OCI-LY3 (cell line): Measurements from ENCODE around the gene ARHGEF28.

Experiments
- H2AFZ ChIP-seq: fragments of 200-600, 300-600 bp; shearing (Covaris generic); 2 replicates; pipeline ENCODE4 v1.6.0; 2014; ENCODE audit warnings: antibody characterized with exemption, low read depth, low read length
- H3K27ac ChIP-seq: fragments of 200-600, 300-600 bp; sonication (generic); 2 replicates; pipeline ENCODE4 v1.5.1; 2014; ENCODE audit warnings: mild to moderate bottlenecking, low read length, moderate library complexity, mixed read lengths
- H3K27me3 ChIP-seq: fragments of 200-600, 300-600 bp; sonication (generic); 2 replicates; pipeline ENCODE4 v1.6.1; 2014; ENCODE audit warnings: low read depth, low read length, mixed read lengths
- H3K36me3 ChIP-seq: fragments of 200-600, 300-600 bp; sonication (generic); replicated peaks from 2 replicates; pipeline ENCODE3; 2014; ENCODE audit warnings: low read depth, low read length, mixed read lengths
- H3K4me1 ChIP-seq: fragments of 300-600, 200-600 bp; sonication (generic); 2 replicates; pipeline ENCODE4 v1.6.1; 2014; ENCODE audit warnings: low read length, mixed read lengths
- H3K4me2 ChIP-seq: fragments of 200-600, 300-600 bp; sonication (generic); 2 replicates; pipeline ENCODE4 v1.6.1; 2014; ENCODE audit warnings: low read length, mixed read lengths
- H3K4me3 ChIP-seq: fragments of 300-600, 200-600 bp; sonication (generic); 2 replicates; pipeline ENCODE4 v1.5.1; 2014; ENCODE audit warnings: antibody characterized with exemption, mild to moderate bottlenecking, low read length, moderate library complexity
- H3K79me2 ChIP-seq: fragments of 300-600, 200-600 bp; shearing (Covaris generic); 2 replicates; pipeline ENCODE4 v1.6.1; 2014; ENCODE audit warnings: mild to moderate bottlenecking, low read length, mixed read lengths
- H3K9ac ChIP-seq: fragments of 300-600, 200-600 bp; shearing (Covaris generic); 2 replicates; pipeline ENCODE4 v1.6.0; 2014; ENCODE audit warnings: mild to moderate bottlenecking, low read length, moderate library complexity
- H3K9me3 ChIP-seq: fragments of 200-600, 300-600 bp; shearing (Covaris generic); 2 replicates; pipeline ENCODE4 v1.6.1; 2014; ENCODE audit warnings: low read length, mixed read lengths; ENCODE audit not compliant: insufficient read depth
- H4K20me1 ChIP-seq: fragments of 200-600, 300-600 bp; sonication (generic); 2 replicates; pipeline ENCODE4 v1.6.1; 2016; ENCODE audit warnings: low read length, mixed read lengths; ENCODE audit not compliant: insufficient read depth
- EZH2phosphoT487 ChIP-seq: fragments of 200-600 bp; shearing (Covaris generic); IDR thresholded peaks from 2 replicates; pipeline ENCODE4 v1.6.1; 2018; ENCODE audit warnings: antibody characterized with exemption, mixed run types, low read depth
- TF ChIP-seq, protein P1 (sequence below): fragments of 200-600, 300-600 bp; sonication (generic); IDR thresholded peaks from 2 replicates; pipeline ENCODE4 v1.5.1; 2014; ENCODE audit warnings: antibody characterized with exemption, low read length, low read depth

Gene ARHGEF28

DNA sequence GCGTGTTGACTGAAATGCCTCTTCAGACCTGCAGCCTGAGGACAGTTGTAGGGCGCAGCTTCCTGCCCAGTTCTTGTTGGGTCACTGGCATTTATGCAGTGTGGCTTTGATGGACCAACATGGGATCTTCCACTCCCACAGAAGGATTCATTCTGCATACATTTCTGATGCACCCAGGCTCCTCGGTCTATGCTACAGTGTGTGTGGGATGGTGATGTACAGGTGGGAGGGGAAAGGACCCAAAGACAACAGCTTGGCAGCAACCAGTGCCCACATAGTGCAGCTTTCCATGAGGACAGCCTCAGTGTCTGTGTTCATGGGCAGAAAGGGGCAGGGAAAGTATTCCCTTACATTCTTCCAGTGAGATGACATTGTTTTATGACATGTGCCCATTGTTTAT is 237.9 kb downstream of the ARHGEF28 start:
- TF ChIP-seq, protein P1, sequence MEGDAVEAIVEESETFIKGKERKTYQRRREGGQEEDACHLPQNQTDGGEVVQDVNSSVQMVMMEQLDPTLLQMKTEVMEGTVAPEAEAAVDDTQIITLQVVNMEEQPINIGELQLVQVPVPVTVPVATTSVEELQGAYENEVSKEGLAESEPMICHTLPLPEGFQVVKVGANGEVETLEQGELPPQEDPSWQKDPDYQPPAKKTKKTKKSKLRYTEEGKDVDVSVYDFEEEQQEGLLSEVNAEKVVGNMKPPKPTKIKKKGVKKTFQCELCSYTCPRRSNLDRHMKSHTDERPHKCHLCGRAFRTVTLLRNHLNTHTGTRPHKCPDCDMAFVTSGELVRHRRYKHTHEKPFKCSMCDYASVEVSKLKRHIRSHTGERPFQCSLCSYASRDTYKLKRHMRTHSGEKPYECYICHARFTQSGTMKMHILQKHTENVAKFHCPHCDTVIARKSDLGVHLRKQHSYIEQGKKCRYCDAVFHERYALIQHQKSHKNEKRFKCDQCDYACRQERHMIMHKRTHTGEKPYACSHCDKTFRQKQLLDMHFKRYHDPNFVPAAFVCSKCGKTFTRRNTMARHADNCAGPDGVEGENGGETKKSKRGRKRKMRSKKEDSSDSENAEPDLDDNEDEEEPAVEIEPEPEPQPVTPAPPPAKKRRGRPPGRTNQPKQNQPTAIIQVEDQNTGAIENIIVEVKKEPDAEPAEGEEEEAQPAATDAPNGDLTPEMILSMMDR: no peak
- TF ChIP-seq EZH2phosphoT487: no peak
- no peaks in the 10 kb centered on the region for H3K79me2 ChIP-seq
- H3K9ac ChIP-seq: no peak overlapping the region
- H3K4me3 ChIP-seq: no peak overlapping the region
- no peaks in the 10 kb centered on the region for H4K20me1 ChIP-seq
- no peaks in the 10 kb centered on the region for H3K9me3 ChIP-seq
- peaks cover 8% of the 10 kb centered on the region for H3K4me1 ChIP-seq
- no peaks in the 10 kb centered on the region for H3K27me3 ChIP-seq
- H3K27ac ChIP-seq: no peak overlapping the region
- H2AFZ ChIP-seq: no peak overlapping the region
- no peak overlapping the region for H3K4me2 ChIP-seq
- no peaks in the 10 kb centered on the region for H3K36me3 ChIP-seq

DNA sequence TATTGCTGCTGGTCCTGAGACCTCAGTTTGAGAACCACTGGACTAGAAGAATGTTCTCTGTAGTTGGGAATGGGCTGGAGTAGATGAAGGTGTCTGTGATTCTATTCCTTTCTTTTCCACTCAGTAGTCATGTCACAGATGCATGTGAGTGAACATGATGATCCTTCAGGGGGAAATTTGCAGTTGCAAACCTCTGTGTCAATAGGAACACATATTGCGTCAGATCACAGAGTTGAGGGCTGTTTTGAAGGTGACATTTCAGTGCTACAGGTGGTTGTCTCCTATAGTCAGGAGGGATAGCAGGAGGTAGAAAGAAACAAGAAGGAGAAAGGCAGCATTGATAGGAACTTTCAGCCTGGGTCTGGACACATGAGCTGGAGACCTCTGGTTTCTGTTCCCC is 239.3 kb downstream of the ARHGEF28 start:
- no peak overlapping the region for H3K9ac ChIP-seq
- no peaks in the 10 kb centered on the region for H3K27me3 ChIP-seq
- H4K20me1 ChIP-seq: no peaks in the 10 kb centered on the region

DNA sequence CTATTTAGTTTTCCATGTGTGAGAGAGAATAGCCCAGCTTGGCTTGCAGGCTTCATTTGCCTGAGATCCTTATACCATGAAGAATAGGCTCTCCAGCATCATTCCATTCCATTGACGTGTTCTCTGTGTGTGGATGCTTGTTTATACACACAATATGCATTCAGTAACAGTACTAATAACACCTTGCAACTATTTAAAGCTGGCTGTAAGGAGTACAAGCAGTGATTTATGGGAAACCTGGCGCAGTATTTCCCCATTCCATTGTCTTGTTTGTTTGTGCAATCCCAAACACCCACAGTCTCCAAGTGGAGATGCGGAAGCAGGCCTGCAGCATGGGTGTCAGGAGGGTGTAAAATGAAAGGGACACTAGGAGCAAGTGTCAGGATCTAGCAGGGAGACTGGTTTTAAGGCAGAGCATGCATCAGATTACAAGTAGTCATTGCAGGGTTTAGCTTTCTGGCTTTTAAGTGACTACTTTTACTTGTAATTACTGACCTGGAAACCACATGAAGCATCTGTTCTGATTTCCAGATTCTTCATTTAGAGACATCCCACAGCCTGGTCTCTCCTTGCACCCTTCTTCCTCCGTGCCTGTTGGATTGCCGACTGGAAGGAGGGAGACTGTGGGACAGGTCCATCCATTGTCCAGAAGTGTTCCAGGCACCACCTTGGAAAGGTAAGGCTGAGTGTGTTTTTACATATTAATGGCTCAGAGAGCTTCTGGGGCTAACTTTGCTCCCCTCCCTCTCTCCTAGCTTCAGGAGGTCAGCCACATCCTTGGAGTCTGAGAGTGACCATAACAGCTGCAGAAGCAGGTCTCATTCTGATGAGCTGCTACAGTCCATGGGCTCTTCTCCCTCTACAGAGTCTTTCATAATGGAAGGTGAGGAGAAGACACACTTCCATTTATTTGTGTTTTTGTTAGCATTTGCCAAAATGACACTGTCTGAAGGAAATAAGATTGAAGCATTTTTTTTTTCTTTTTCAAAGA is 241.6 kb downstream of the ARHGEF28 start:
- Histone ChIP-seq H4K20me1 (no peaks in the 10 kb centered on the region), H3K9ac (no peak overlapping the region), H2AFZ (no peak overlapping the region), H3K4me1 (no peaks in the 10 kb centered on the region), H3K79me2 (no peaks in the 10 kb centered on the region), H3K27ac (no peak overlapping the region), H3K27me3 (no peaks in the 10 kb centered on the region), H3K9me3 (no peaks in the 10 kb centered on the region), H3K4me2 (no peak overlapping the region), H3K36me3 (no peaks in the 10 kb centered on the region), H3K4me3 (no peak overlapping the region)
- no peak for TF ChIP-seq EZH2phosphoT487
- TF ChIP-seq, protein P1: no peak

More for the DNA sequence above, 239.3 kb downstream of the ARHGEF28 start:
- H3K4me1 ChIP-seq: no peaks in the 10 kb centered on the region
- no peaks in the 10 kb centered on the region for H3K36me3 ChIP-seq
- TF ChIP-seq EZH2phosphoT487: no peak
- TF ChIP-seq, protein P1: no peak
- no peaks in the 10 kb centered on the region for H3K9me3 ChIP-seq
- H3K4me2 ChIP-seq: no peak overlapping the region
- H2AFZ ChIP-seq: no peak overlapping the region
- no peak overlapping the region for H3K4me3 ChIP-seq
- no peaks in the 10 kb centered on the region for H3K79me2 ChIP-seq
- H3K27ac ChIP-seq: no peak overlapping the region

DNA sequence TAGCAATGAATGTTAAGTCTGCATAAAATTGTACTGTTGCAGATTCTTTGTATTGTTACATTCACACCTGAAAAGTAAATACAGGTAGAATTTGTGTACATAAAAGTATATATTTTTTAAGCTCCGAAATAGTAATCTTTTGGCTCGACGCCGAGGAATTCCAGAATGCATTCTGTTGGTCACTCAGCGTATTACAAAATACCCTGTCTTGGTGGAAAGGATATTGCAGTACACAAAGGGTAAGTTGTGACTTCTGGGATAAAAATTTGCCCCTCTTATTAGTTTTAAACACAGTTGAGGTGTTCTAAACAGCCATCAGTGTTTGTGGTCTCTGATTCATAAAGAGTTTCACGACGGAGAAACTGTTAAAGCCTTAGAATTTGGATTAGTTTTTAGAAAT is 257.6 kb downstream of the ARHGEF28 start:
- TF ChIP-seq, protein P1: no peak
- no peak for TF ChIP-seq EZH2phosphoT487
- H3K27me3 ChIP-seq: peaks cover 8% of the 10 kb centered on the region
- H3K36me3 ChIP-seq: no peaks in the 10 kb centered on the region
- H3K4me1 ChIP-seq: no peaks in the 10 kb centered on the region
- H3K4me3 ChIP-seq: no peak overlapping the region
- H3K9ac ChIP-seq: no peak overlapping the region
- no peaks in the 10 kb centered on the region for H3K9me3 ChIP-seq
- H2AFZ ChIP-seq: no peak overlapping the region
- H3K4me2 ChIP-seq: no peak overlapping the region
- H4K20me1 ChIP-seq: no peaks in the 10 kb centered on the region
- H3K79me2 ChIP-seq: no peaks in the 10 kb centered on the region
- no peak overlapping the region for H3K27ac ChIP-seq
